GM23248 (cell line): ENCODE measurements around the gene SMCR8.

Experiments
- EZH2 ChIP-seq: fragments of 200-600 bp; sonication (generic); IDR thresholded peaks from 2 replicates; pipeline ENCODE4 v1.6.1; 2018; ENCODE audit warnings: antibody characterized with exemption, mild to moderate bottlenecking; ENCODE audit not compliant: insufficient read depth, poor library complexity, severe bottlenecking
- EZH2phosphoT487 ChIP-seq: fragments of 200-600 bp; sonication (generic); IDR thresholded peaks from 2 replicates; pipeline ENCODE4 v1.6.1; 2018; ENCODE audit warnings: antibody characterized with exemption, moderate library complexity, mild to moderate bottlenecking, low read depth; ENCODE audit not compliant: insufficient read depth

DNA sequence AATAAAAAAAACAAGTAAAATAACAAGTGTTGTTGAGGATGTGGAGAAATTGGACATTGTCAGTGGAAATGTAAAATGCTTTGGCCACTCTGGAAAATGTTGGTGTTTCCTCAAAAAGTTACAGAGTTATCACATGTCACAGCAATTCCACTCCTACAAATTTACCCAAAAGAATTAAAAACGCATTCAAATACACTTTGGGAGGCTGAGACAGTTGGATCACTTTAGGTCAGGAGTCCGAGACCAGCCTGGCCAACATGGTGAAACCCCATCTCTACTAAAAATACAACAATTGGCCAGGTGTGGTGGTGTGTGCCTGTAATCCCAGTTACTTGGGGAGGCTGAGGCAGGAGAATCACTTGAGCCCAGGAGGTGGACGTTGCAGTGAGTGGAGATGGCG is 5.9 kb upstream of the SMCR8 start:
- TF ChIP-seq EZH2phosphoT487 (no peak), EZH2 (no peak)
